Measurements from ENCODE around the gene ATAD1.

ATAD1 gene

GRCh38 chr10:87827681-87828080 is 9.7 kb upstream of the ATAD1 start:
- TF ChIP-seq EZH2phosphoT487 (IDR thresholded peaks at IDR 0.05; ENCODE audit: borderline replicate concordance, low read length) (no peak), CTCF (IDR thresholded peaks at IDR 0.05; ENCODE audit: low read depth, low read length, poor library complexity, severe bottlenecking) (no peak)
- H3F3A ChIP-seq (ENCODE audit: control insufficient read depth, insufficient read depth): no peaks in the 10 kb centered on the region
- no peaks in the 10 kb centered on the region for H3K27me3 ChIP-seq (ENCODE audit: control insufficient read depth, low read length)
- H3K9me2 ChIP-seq (replicated peaks; ENCODE audit: control insufficient read depth, low read length): no peaks in the 10 kb centered on the region
- H3K27ac ChIP-seq (ENCODE audit: low read depth, low read length): no peak overlapping the region
- no peaks in the 10 kb centered on the region for H3K9me3 ChIP-seq (ENCODE audit: control insufficient read depth, insufficient read depth, low read length)
- H3K36me3 ChIP-seq (ENCODE audit: control insufficient read depth, low read length): no peaks in the 10 kb centered on the region
- no peak overlapping the region for H3K4me3 ChIP-seq (ENCODE audit: low read length)
- no peak overlapping the region for H3K4me2 ChIP-seq (ENCODE audit: low read length)
- no peaks in the 10 kb centered on the region for H3K79me2 ChIP-seq (ENCODE audit: control insufficient read depth, low read length)
- no peaks in the 10 kb centered on the region for H4K20me1 ChIP-seq (ENCODE audit: control insufficient read depth, insufficient read depth, low read depth, low read length)
- H3K4me1 ChIP-seq (ENCODE audit: control insufficient read depth, low read length): no peaks in the 10 kb centered on the region

DNA sequence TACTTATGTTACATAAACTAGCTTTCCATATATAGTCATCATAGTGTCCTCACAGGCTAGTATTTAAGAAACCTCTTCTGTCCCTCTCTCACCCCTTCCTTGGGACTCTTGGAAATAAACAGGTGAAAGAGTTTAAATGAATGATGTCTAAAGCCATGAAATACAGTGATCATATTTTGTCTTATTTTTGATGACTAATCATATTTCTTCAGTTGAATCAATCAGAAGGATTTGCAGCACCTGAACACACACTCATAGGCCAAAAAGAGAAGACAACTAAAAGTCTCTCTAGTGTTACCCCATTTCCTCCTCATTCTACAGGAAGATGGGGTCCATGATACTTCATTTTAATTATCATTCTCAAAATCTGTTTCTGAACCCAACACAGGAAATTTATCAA is 8.6 kb upstream of the ATAD1 start:
- Histone ChIP-seq H3K27ac (ENCODE audit: low read depth, low read length) (no peak overlapping the region), H3K4me3 (ENCODE audit: low read length) (no peak overlapping the region), H3K27me3 (ENCODE audit: control insufficient read depth, low read length) (no peaks in the 10 kb centered on the region), H3F3A (ENCODE audit: control insufficient read depth, insufficient read depth) (no peaks in the 10 kb centered on the region), H4K20me1 (ENCODE audit: control insufficient read depth, insufficient read depth, low read depth, low read length) (no peaks in the 10 kb centered on the region), H3K36me3 (ENCODE audit: control insufficient read depth, low read length) (no peaks in the 10 kb centered on the region), H3K9me2 (replicated peaks; ENCODE audit: control insufficient read depth, low read length) (no peaks in the 10 kb centered on the region), H3K9me3 (ENCODE audit: control insufficient read depth, insufficient read depth, low read length) (no peaks in the 10 kb centered on the region), H3K79me2 (ENCODE audit: control insufficient read depth, low read length) (no peaks in the 10 kb centered on the region), H3K4me1 (ENCODE audit: control insufficient read depth, low read length) (no peaks in the 10 kb centered on the region), H3K4me2 (ENCODE audit: low read length) (no peak overlapping the region)
- no peak for TF ChIP-seq EZH2phosphoT487 (IDR thresholded peaks at IDR 0.05; ENCODE audit: borderline replicate concordance, low read length)
- no peak for TF ChIP-seq CTCF (IDR thresholded peaks at IDR 0.05; ENCODE audit: low read depth, low read length, poor library complexity, severe bottlenecking)

DNA sequence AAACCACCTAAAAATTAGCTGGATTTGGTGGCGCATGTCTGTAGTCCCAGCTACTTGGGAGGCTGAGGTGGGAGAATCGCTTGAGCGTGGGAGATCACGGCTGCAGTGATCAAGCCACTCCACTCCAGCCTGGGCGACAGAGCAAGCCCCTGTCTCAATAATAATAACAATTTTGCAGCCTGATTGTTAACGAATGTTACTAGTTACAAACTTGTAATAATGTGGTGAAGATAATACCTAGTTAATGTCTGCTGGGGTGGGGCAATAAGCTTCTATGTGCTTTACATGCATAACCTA is 1.2 kb upstream of the ATAD1 start:
- H3K79me2 ChIP-seq (ENCODE audit: control insufficient read depth, low read length): peaks cover 38% of the 10 kb centered on the region
- no peaks in the 10 kb centered on the region for H4K20me1 ChIP-seq (ENCODE audit: control insufficient read depth, insufficient read depth, low read depth, low read length)
- H3K9me3 ChIP-seq (ENCODE audit: control insufficient read depth, insufficient read depth, low read length): no peaks in the 10 kb centered on the region
- H3F3A ChIP-seq (ENCODE audit: control insufficient read depth, insufficient read depth): no peaks in the 10 kb centered on the region
- no peak overlapping the region for H3K27ac ChIP-seq (ENCODE audit: low read depth, low read length)
- H3K36me3 ChIP-seq (ENCODE audit: control insufficient read depth, low read length): peaks cover 23% of the 10 kb centered on the region
- H3K4me1 ChIP-seq (ENCODE audit: control insufficient read depth, low read length): peaks cover 28% of the 10 kb centered on the region
- H3K4me2 ChIP-seq (ENCODE audit: low read length): peak overlapping the region; percentile 94
- TF ChIP-seq CTCF (IDR thresholded peaks at IDR 0.05; ENCODE audit: low read depth, low read length, poor library complexity, severe bottlenecking): no peak
- TF ChIP-seq EZH2phosphoT487 (IDR thresholded peaks at IDR 0.05; ENCODE audit: borderline replicate concordance, low read length): no peak
- no peak overlapping the region for H3K4me3 ChIP-seq (ENCODE audit: low read length)
- no peaks in the 10 kb centered on the region for H3K9me2 ChIP-seq (replicated peaks; ENCODE audit: control insufficient read depth, low read length)
- H3K27me3 ChIP-seq (ENCODE audit: control insufficient read depth, low read length): no peaks in the 10 kb centered on the region
